Measurements from ENCODE around the gene CYP26C1.

Gene CYP26C1

GRCh38 chr10:93059975-93060886, at the start of gene CYP26C1:
TSS of gene CYP26C1 (plus strand) at chr10:93060798. CDS start at chr10:93061264, 466 bp downstream.
- no peak for DNase-seq (ENCODE audit: low read depth)

- no peak for DNase-seq (ENCODE audit: low read depth)
These were observed 44.9 kb upstream of the CYP26C1 start for GRCh38 chr10:93015722-93016121.

- no peak for DNase-seq (ENCODE audit: low read depth)
These were observed 37.5 kb upstream of the CYP26C1 start for GRCh38 chr10:93023013-93023650.

GRCh38 chr10:93026072-93026471, 34.5 kb upstream of the CYP26C1 start:
- DNase-seq (ENCODE audit: low read depth), result no peak

GRCh38 chr10:93027508-93027907, 33.1 kb upstream of the CYP26C1 start:
- DNase-seq (ENCODE audit: low read depth), result peak; percentile 9

- DNase-seq (ENCODE audit: low read depth), result peak; percentile 75
These were observed 31.7 kb upstream of the CYP26C1 start for GRCh38 chr10:93028883-93029282.

- peak; percentile 89 for DNase-seq (ENCODE audit: low read depth)
These were observed 30.2 kb upstream of the CYP26C1 start for GRCh38 chr10:93030409-93030808.

GRCh38 chr10:93032105-93032808, 28.3 kb upstream of the CYP26C1 start:
- peak; percentile 30 for DNase-seq (ENCODE audit: low read depth)

GRCh38 chr10:93032809-93033137, 27.8 kb upstream of the CYP26C1 start:
- peak; percentile 3 for DNase-seq (ENCODE audit: low read depth)

- DNase-seq (ENCODE audit: low read depth), result peak; percentile 35
These were observed 26.2 kb upstream of the CYP26C1 start for GRCh38 chr10:93034426-93034825.

- no peak for DNase-seq (ENCODE audit: low read depth)
These were observed 21.5 kb upstream of the CYP26C1 start for GRCh38 chr10:93039110-93039509.

- peak; percentile 67 for DNase-seq (ENCODE audit: low read depth)
These were observed 20.9 kb upstream of the CYP26C1 start for GRCh38 chr10:93039721-93040120.

GRCh38 chr10:93054486-93054885, 6.1 kb upstream of the CYP26C1 start:
- no peak for DNase-seq (ENCODE audit: low read depth)

- no peak for DNase-seq (ENCODE audit: low read depth)
These were observed 2.5 kb upstream of the CYP26C1 start for GRCh38 chr10:93058139-93058538.

- DNase-seq (ENCODE audit: low read depth), result no peak
These were observed 442 bp downstream of the CYP26C1 start for GRCh38 chr10:93060887-93061593.

- no peak for DNase-seq (ENCODE audit: low read depth)
These were observed 1.3 kb downstream of the CYP26C1 start for GRCh38 chr10:93061594-93062513.

- DNase-seq (ENCODE audit: low read depth), result peak; percentile 46
These were observed 2.0 kb downstream of the CYP26C1 start for GRCh38 chr10:93062514-93063143.

- no peak for DNase-seq (ENCODE audit: low read depth)
These were observed 2.8 kb downstream of the CYP26C1 start for GRCh38 chr10:93063144-93063976.

GRCh38 chr10:93063977-93064660, 3.5 kb downstream of the CYP26C1 start:
- DNase-seq (ENCODE audit: low read depth), result no peak

All from EH (cell line).